Endothelial cell (in vitro differentiated cells): Measurements from ENCODE around the gene MAML2. TPM values are rescaled to one million over a fixed set of nuclear protein-coding genes. Genes with fewer than 3 reads are reported as not detected.
A peak's percentile ranks its signal among the peaks of the same experiment; 100 is the strongest.

Experiments
- DNase-seq: peaks from one replicate; pipeline ENCODE4 v3.0.0; 2021; ENCODE audit warnings: low spot score
- H3K27ac Mint-ChIP-seq: one replicate; pipeline ENCODE4 v1.8.0; 2021; ENCODE audit warnings: mixed read lengths, inconsistent platforms; ENCODE audit not compliant: unreplicated experiment
- H3K27me3 Mint-ChIP-seq: one replicate; pipeline ENCODE4 v1.8.0; 2021; ENCODE audit warnings: mild to moderate bottlenecking, moderate library complexity, mixed read lengths, inconsistent platforms; ENCODE audit not compliant: unreplicated experiment
- H3K36me3 Mint-ChIP-seq: one replicate; pipeline ENCODE4 v1.8.0; 2021; ENCODE audit warnings: mild to moderate bottlenecking, low read depth, mixed read lengths, inconsistent platforms; ENCODE audit not compliant: unreplicated experiment
- H3K4me1 Mint-ChIP-seq: one replicate; pipeline ENCODE4 v1.8.0; 2021; ENCODE audit warnings: mild to moderate bottlenecking, mixed read lengths, inconsistent platforms; ENCODE audit not compliant: unreplicated experiment
- H3K4me3 Mint-ChIP-seq: one replicate; pipeline ENCODE4 v1.8.0; 2021; ENCODE audit warnings: mild to moderate bottlenecking, mixed read lengths, inconsistent platforms; ENCODE audit not compliant: unreplicated experiment
- H3K9me3 Mint-ChIP-seq: one replicate; pipeline ENCODE4 v1.8.0; 2021; ENCODE audit warnings: mixed read lengths, inconsistent platforms; ENCODE audit not compliant: unreplicated experiment
- CTCF ChIP-seq: fragments of 200-600 bp; sonication (generic); IDR thresholded peaks from one replicate; pipeline ENCODE4 v1.5.0; 2021; ENCODE audit warnings: antibody characterized with exemption; ENCODE audit not compliant: unreplicated experiment
- total RNA-seq: library from RNA; stranded (reverse); fragmentation: NEBNext Ultra II Directional; extraction: Animal tissue kit (Norgen Biotek cat#: 25700); gene quantifications from one replicate; pipeline ENCODE4 v1.2.1, GENCODE V29; 2021; ENCODE audit not compliant: unreplicated experiment

MAML2 gene
- total RNA-seq, 1 donor from 2014 or later = 6.2 TPM

- no peak for TF ChIP-seq CTCF
- DNase-seq = no peak
- Mint-ChIP-seq H3K4me3 (no peak overlapping the region), H3K27me3 (peaks cover 5% of the 10 kb centered on the region), H3K4me1 (peaks cover 14% of the 10 kb centered on the region), H3K9me3 (no peaks in the 10 kb centered on the region), H3K27ac (no peak overlapping the region), H3K36me3 (no peaks in the 10 kb centered on the region)
Observed at GRCh38 chr11:96246718-96247552, 96.1 kb downstream of the MAML2 start.

- peak; percentile 85 for DNase-seq
- Mint-ChIP-seq H3K9me3 (no peaks in the 10 kb centered on the region), H3K27ac (peak overlapping the region; percentile 98), H3K36me3 (no peaks in the 10 kb centered on the region), H3K4me1 (peaks cover 22% of the 10 kb centered on the region), H3K4me3 (peak overlapping the region; percentile 87), H3K27me3 (peaks cover 2% of the 10 kb centered on the region)
- no peak for TF ChIP-seq CTCF
Observed at GRCh38 chr11:96242971-96243647, 99.9 kb downstream of the MAML2 start.

- Mint-ChIP-seq H3K4me1 (peaks cover 22% of the 10 kb centered on the region), H3K9me3 (no peaks in the 10 kb centered on the region), H3K27me3 (no peaks in the 10 kb centered on the region), H3K36me3 (no peaks in the 10 kb centered on the region), H3K27ac (peak overlapping the region; percentile 90), H3K4me3 (no peak overlapping the region)
- no peak for DNase-seq
- TF ChIP-seq CTCF = no peak
Observed at GRCh38 chr11:96242191-96242847, 100.7 kb downstream of the MAML2 start.

GRCh38 chr11:96241331-96241841 lies 101.6 kb downstream of the MAML2 start:
- DNase-seq = no peak
- Mint-ChIP-seq H3K27me3 (no peaks in the 10 kb centered on the region), H3K4me1 (peaks cover 17% of the 10 kb centered on the region), H3K27ac (peak overlapping the region; percentile 66), H3K36me3 (no peaks in the 10 kb centered on the region), H3K9me3 (no peaks in the 10 kb centered on the region), H3K4me3 (no peak overlapping the region)
- TF ChIP-seq CTCF = no peak
